ENCODE data around the gene URAD.

Gene URAD

GRCh38 chr13:27954406-27954851 is 34.1 kb downstream of the URAD start:
- no peak for DNase-seq

GRCh38 chr13:27953676-27954405 is 34.7 kb downstream of the URAD start:
- peak; percentile 19 for DNase-seq

DNA sequence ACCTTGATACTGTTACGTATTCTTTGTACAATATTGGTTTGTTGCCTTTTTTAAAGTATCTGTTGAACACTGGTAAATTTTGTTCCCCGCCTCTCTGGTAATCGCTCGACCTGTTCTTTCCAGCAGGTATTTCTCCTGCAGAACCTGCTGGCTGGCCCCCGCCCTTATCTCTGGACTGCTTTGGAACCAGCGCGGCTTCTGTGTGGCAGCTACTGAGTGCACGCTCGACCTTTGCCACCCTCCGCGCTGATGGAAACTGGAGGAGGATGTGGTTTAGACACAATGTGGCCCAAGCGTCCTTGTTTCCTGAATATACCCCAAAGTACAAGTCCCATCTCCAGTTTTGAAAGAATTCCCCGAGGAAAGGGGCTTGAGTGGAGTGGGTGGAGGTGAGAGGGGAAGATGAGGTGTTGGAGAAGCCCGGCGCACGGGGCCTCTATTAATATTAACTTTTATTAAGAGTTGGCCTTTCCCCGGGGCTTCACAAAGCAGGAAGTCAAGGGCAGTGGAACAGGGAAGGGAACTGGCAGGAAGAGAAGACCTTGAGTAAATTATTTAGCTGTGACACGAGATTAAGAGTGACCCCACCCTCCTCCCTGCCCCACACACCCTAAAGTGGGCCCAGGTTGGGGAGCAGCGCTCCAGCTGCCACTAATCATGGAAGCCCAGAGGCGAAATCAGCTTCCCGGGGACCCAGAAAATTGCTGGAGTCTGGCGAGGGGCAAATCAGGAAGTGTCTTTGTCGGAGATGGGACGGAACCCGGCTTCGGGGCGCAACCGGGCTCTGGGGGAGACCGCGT is 35.4 kb downstream of the URAD start:
- no peak for DNase-seq

DNA sequence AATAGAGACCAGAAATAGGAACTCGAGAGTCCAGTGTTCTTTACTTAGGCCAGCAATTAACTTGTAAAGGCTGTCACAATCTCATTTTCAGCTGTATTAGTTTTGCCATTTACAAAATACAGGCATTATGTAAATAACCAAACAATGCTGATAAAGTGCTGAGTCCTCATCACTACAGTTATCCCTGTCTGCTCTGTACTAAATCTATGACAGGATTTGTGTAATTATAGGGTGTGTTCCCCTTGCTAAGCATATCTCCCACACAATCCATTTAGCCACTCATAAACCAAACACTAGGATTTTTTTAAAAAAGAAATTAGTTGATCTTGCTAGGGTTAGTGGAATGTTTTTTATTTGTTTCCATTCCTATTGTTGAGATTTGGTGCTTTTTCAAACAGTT is 45.5 kb downstream of the URAD start:
- no peak for DNase-seq

GRCh38 chr13:27933580-27934328 is 54.7 kb downstream of the URAD start:
- DNase-seq = no peak

DNA sequence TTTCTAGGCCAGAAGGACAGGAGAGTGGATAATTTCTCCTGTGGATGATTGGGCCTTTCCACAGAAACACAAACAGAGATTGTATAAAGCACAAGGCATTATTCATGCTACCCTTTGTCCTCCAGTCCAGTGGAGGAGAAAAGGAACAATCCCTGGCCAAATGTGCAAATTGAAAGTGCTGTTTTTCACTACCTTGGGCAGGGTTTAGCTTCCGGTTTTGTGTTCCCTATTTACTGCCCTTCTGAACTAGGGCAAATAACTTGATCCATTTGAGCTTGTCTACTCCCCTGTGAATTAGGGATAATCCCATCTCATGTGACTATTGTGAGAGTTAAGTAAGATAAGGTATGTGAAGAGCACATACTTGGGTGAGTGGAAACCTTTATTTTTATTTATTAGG is 55.4 kb downstream of the URAD start:
- no peak for DNase-seq

DNA sequence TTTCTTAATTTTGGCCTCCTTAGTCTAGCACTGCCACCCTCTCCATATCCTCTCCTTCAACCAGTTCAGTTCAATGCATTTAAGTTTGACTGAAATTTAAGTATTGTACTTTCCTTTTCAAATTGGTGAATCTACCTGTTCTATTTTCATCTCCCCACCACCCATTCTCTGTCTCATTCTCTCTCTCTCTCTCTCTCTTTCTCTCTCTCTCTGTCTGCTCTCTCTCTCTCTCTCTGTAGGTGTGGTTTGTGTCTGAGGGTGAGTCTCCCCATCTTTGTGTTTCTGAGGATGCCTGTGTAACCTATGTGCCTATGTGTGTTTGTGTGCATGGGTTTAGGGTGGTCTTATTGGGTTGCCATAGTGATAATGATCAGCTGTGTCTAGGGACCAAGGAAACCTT is 58.6 kb downstream of the URAD start:
- no peak for DNase-seq

DNA sequence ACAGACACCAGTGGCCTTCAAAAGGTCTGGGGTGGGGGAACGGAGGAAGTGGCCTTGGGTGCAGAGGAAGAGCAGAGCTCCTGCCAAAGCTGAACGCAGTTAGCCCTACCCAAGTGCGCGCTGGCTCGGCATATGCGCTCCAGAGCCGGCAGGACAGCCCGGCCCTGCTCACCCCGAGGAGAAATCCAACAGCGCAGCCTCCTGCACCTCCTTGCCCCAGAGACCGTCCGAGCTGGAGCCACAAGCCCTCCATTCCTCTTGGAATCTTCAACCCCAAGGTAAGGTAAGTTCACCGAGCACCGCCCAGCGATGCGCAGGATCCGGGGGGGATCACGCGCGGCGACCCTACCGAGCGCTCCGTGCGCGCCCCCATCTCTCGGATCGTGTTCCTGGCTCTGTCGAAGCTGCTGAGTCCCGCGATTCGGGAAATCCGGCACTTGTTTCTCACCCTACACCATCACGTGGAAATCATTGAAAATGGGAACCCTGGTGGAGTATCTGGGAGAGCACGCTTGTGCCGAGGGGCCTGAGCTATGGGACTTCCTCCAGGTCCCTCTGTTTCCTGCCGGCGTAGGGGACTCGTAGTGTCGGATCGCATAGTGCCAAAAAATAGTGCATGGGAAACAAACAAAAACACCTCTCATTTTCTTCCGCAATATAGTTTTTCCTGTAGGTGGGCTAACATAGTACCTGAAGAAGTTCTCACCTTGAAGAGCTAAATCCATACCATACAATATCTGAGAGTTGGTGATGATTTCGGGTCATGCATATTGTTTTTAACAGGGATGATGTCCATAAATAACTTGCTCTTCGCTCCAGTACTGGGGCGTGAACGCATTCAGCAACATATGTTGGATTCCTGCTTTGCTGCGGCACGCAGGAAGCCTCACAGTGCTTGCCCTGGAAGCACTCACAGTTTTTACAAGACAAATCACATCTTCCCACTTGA is 59.4 kb downstream of the URAD start:
- DNase-seq = no peak

GRCh38 chr13:27928353-27928804 is 60.1 kb downstream of the URAD start:
- no peak for DNase-seq
